ENCODE results near the gene ANKRD13D.

- TF ChIP-seq CTCF (IDR thresholded peaks at IDR 0.05) (no peak), POLR2AphosphoS5 (IDR thresholded peaks at IDR 0.05; ENCODE audit: insufficient read depth in 1 of 2, low read depth in 1 of 2) (no peak), POLR2A (IDR thresholded peaks at IDR 0.05) (no peak)
Observed at GRCh38 chr11:67253872-67254624, 35.1 kb upstream of the ANKRD13D start.
